H7 (cell line): Measurements from ENCODE around the gene PLXNA4. TPM values are rescaled to one million over a fixed set of nuclear protein-coding genes. Genes with fewer than 3 reads are reported as not detected.

Experiments
- DNase-seq: peaks from one replicate; pipeline ENCODE4 v3.0.0; 2012
- H3K27me3 ChIP-seq: 2 replicates; pipeline ENCODE4 v1.6.0; 2011; ENCODE audit warnings: mild to moderate bottlenecking, low read length; ENCODE audit not compliant: control insufficient read depth, insufficient read depth
- H3K36me3 ChIP-seq: replicated peaks from 2 replicates; pipeline ENCODE4 v1.5.1; 2011; ENCODE audit warnings: low read length; ENCODE audit not compliant: control insufficient read depth, insufficient read depth
- H3K4me3 ChIP-seq: 2 replicates; pipeline ENCODE4 v1.5.1; 2011; ENCODE audit warnings: low read depth, mild to moderate bottlenecking, control low read depth, low read length, moderate library complexity; ENCODE audit not compliant: insufficient read depth
- total RNA-seq: library from RNA; depleted of rRNA; stranded (reverse); fragments of >200 nt; shearing (Covaris generic); gene quantifications from 2 replicates; pipeline ENCODE4 v1.2.3, GENCODE V29; 2014

PLXNA4 gene
- total RNA-seq, 1 experiment from 2014 or later, result 1.0 TPM

GRCh38 chr7:132544025-132544424 lies 32.2 kb downstream of the PLXNA4 start:
- Histone ChIP-seq H3K27me3 (no peaks in the 10 kb centered on the region), H3K36me3 (no peaks in the 10 kb centered on the region), H3K4me3 (no peak overlapping the region)
- DNase-seq, result no peak

GRCh38 chr7:132542895-132543294 lies 33.4 kb downstream of the PLXNA4 start:
- no peaks in the 10 kb centered on the region for H3K27me3 ChIP-seq
- DNase-seq, result no peak
- no peaks in the 10 kb centered on the region for H3K36me3 ChIP-seq
- no peak overlapping the region for H3K4me3 ChIP-seq

- peak; percentile 60 for DNase-seq
- no peaks in the 10 kb centered on the region for H3K36me3 ChIP-seq
- H3K4me3 ChIP-seq, result no peak overlapping the region
- H3K27me3 ChIP-seq, result no peaks in the 10 kb centered on the region
These were observed 34.6 kb downstream of the PLXNA4 start for GRCh38 chr7:132541656-132542055.

GRCh38 chr7:132537456-132538145 lies 38.7 kb downstream of the PLXNA4 start:
- DNase-seq, result no peak
- Histone ChIP-seq H3K27me3 (no peaks in the 10 kb centered on the region), H3K36me3 (no peaks in the 10 kb centered on the region), H3K4me3 (no peak overlapping the region)

GRCh38 chr7:132536654-132537395 lies 39.4 kb downstream of the PLXNA4 start:
- no peak for DNase-seq
- Histone ChIP-seq H3K4me3 (no peak overlapping the region), H3K36me3 (no peaks in the 10 kb centered on the region), H3K27me3 (no peaks in the 10 kb centered on the region)

DNA sequence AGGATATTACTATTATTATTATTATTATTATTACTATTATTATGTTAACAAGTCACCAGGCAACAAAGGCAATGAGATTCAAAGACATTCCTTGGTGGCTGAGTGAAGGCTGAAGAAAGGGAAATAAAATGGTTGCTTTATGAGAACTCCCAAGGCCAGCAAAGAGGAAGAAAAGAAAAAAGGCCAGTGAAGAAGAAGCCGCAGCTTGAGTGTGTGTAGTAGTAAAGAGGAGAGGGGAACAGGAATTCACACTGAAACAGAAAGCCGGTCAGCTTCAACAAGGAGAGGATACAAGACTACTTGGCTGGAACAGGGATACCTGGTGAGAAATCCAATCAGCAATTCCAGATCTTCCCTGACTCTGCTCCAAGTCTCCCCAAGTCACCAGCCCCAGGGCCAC lies 42.4 kb downstream of the PLXNA4 start:
- DNase-seq, result no peak
- Histone ChIP-seq H3K36me3 (no peaks in the 10 kb centered on the region), H3K27me3 (no peaks in the 10 kb centered on the region), H3K4me3 (no peak overlapping the region)

GRCh38 chr7:132532281-132532680 lies 44.0 kb downstream of the PLXNA4 start:
- no peak for DNase-seq
- Histone ChIP-seq H3K27me3 (no peaks in the 10 kb centered on the region), H3K36me3 (no peaks in the 10 kb centered on the region), H3K4me3 (no peak overlapping the region)

- Histone ChIP-seq H3K36me3 (no peaks in the 10 kb centered on the region), H3K27me3 (no peaks in the 10 kb centered on the region), H3K4me3 (no peak overlapping the region)
- no peak for DNase-seq
These were observed 44.7 kb downstream of the PLXNA4 start for GRCh38 chr7:132531562-132531961.

- Histone ChIP-seq H3K27me3 (no peaks in the 10 kb centered on the region), H3K4me3 (no peak overlapping the region), H3K36me3 (no peaks in the 10 kb centered on the region)
- no peak for DNase-seq
These were observed 47.6 kb downstream of the PLXNA4 start for GRCh38 chr7:132528695-132529094.

DNA sequence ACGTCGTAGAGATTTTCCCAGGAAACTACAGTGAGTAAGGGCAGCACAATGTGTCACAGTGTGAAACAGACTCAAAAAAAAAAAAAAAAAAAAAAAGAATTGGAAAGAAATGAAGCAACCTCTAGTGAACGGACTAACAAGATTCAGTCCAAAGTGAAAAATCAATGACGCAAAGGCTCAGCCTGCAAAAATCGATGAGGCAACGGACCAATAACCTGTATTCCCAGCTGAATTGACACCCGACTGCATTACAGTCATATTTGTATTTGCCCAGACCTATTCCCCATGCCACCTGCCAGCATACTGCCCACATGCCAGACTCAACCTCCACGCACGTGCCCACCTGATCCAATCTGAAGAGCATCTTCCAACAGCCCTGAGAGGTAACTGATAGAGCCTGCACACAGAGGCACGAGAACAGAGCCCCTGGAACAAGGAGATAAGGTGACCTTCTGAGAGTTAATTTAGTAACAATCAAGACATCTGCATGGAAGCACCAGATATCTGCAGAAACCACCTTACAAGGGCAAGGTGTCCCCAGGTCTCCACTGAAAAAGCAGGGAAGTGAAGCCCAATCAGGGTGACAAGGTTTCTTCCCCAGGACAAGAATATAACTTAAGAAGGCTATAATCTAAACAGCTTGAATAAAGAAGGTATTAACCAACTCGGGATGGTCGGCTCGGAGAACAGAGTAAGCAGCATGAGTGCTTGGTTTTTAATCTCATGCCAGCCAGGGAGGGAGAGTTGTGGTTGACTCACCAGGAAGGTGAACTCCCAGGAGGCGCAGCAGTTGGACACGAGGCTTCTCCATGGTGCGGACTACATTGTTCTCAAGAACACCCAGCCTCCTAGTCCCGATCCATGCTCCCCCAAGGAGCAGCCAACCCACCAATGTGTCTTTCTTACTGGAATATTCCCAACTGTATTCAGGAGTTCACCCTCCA lies 48.5 kb downstream of the PLXNA4 start:
- Histone ChIP-seq H3K4me3 (no peak overlapping the region), H3K36me3 (no peaks in the 10 kb centered on the region), H3K27me3 (no peaks in the 10 kb centered on the region)
- DNase-seq, result no peak

- Histone ChIP-seq H3K27me3 (no peaks in the 10 kb centered on the region), H3K4me3 (no peak overlapping the region), H3K36me3 (no peaks in the 10 kb centered on the region)
- DNase-seq, result no peak
These were observed 50.0 kb downstream of the PLXNA4 start for GRCh38 chr7:132526111-132526740.

DNA sequence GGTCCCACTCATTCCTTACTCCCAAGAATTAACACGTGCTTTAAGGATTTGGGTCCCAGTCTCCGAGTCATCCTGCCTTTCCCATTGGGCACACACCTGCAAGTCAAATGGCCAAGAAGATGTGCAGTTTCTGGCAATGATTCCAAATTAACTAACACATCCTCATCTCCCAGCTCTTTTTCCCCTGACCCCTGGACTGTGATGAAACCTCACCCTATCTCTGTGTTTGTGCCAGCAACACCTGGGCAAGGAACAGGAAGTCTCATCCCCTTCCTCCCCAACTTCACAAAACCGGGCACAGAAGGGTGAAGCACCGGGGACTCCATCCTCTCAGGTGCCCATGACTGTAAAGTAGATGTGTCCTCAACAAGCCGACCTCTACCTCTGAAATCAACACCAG lies 54.8 kb downstream of the PLXNA4 start:
- Histone ChIP-seq H3K27me3 (no peaks in the 10 kb centered on the region), H3K4me3 (no peak overlapping the region), H3K36me3 (no peaks in the 10 kb centered on the region)
- DNase-seq, result no peak

DNA sequence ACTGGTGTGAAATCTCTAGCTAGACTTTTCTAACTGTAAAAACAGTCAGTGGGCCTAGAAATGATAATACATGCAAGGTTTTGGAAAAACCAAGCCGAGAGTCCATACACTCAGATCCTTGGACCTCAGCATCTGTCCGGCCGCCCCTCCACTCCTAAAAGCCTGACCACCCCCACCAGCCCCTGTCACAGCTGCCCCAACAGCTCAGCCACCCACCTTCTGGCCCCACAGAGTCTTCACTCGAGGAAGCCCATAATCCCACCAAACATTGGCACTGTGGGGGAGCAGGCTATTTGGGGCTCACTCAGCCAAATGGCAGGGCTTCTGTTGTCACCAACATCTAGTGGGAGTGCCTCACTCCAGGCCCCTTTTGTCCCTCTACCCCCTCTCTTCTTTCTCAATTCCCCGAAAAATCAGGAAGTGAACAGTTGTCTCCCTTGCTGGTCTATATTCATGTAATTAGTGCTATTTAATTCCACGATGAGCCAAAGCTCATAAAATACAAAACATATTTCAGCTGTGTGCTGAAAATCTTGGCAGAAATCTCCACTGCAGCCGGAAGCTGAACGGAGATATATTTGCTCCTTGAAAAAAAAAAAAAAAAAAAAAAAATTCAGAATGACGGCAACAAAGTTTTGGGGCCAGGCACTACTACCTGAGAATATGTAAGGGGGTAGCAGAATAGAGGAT lies 55.5 kb downstream of the PLXNA4 start:
- Histone ChIP-seq H3K4me3 (no peak overlapping the region), H3K36me3 (no peaks in the 10 kb centered on the region), H3K27me3 (no peaks in the 10 kb centered on the region)
- no peak for DNase-seq

- Histone ChIP-seq H3K4me3 (no peak overlapping the region), H3K27me3 (no peaks in the 10 kb centered on the region), H3K36me3 (no peaks in the 10 kb centered on the region)
- no peak for DNase-seq
These were observed 56.3 kb downstream of the PLXNA4 start for GRCh38 chr7:132519936-132520335.
